ENCODE data around the gene UFD1.

GRCh38 chr22:19494676-19495173 is 15.7 kb upstream of the UFD1 start:
- no peak for TF ChIP-seq POLR2A (IDR thresholded peaks at IDR 0.05; ENCODE audit: low read length)
- TF ChIP-seq GATA1 (IDR thresholded peaks at IDR 0.05; ENCODE audit: low read depth, low read length), result no peak
